ENCODE measurements around the gene TNNC1. TPM values are rescaled to one million over a fixed set of nuclear protein-coding genes. Genes with fewer than 3 reads are reported as not detected.

The TNNC1 gene
- polyA plus RNA-seq, 3 donors: not detected

GRCh38 chr3:52477076-52477795 is 23.4 kb upstream of the TNNC1 start:
- no peak overlapping the region for H2AFZ ChIP-seq (ENCODE audit: insufficient read depth, low read depth, low read length, poor library complexity, severe bottlenecking)
- Mint-ChIP-seq H3K9me3 (no peaks in the 10 kb centered on the region), H3K27ac (peak overlapping the region in 3 of 7 donors; percentile 24 to 75 (median 48)), H3K36me3 (peaks cover 61 to 83% of the 10 kb centered on the region in 2 donors), H3K27me3 (ENCODE audit: low read depth in 3 of 3) (peaks cover 0 to 3% (median 0%) of the 10 kb centered on the region in 3 donors), H3K4me1 (peaks cover 72% of the 10 kb centered on the region), H3K4me3 (peak overlapping the region in 1 of 2 donors; percentile 55)
- no peak overlapping the region for H3K4me2 ChIP-seq (replicated peaks; ENCODE audit: extremely low read depth, low read length, poor library complexity, severe bottlenecking)
- peaks cover 14% of the 10 kb centered on the region for H3K79me2 ChIP-seq (ENCODE audit: insufficient read depth, low read length)
- H3K27ac ChIP-seq (ENCODE audit: low read depth in 1 of 2, low read length in 2 of 2): peak overlapping the region; percentile 7 to 81
- H4K20me1 ChIP-seq (ENCODE audit: insufficient read depth, low read length): no peaks in the 10 kb centered on the region
- no peaks in the 10 kb centered on the region for H3K27me3 ChIP-seq (ENCODE audit: control insufficient read depth in 2 of 2, insufficient read depth in 2 of 2, low read length in 2 of 2)
- no peaks in the 10 kb centered on the region for H3K9me3 ChIP-seq (replicated peaks in 1 of 2; ENCODE audit: control insufficient read depth in 1 of 2, insufficient read depth in 1 of 2, low read length in 2 of 2)
- H3K4me1 ChIP-seq (ENCODE audit: control insufficient read depth in 1 of 2, insufficient read depth in 2 of 2, low read length in 2 of 2): peaks cover 76% of the 10 kb centered on the region in 2 donors
- no peak overlapping the region for H3K4me3 ChIP-seq (replicated peaks in 1 of 3; ENCODE audit: low read depth in 2 of 3, low read length in 3 of 3)
- peaks cover 57 to 80% of the 10 kb centered on the region in 2 donors for H3K36me3 ChIP-seq (replicated peaks in 1 of 2; ENCODE audit: control insufficient read depth in 1 of 2, insufficient read depth in 2 of 2, low read length in 2 of 2)
- TF ChIP-seq CTCF (IDR thresholded peaks at IDR 0.05): no peak
- intact Hi-C loops (cut with micrococcal nuclease): no loop called here
- WGBS (ENCODE audit: insufficient coverage): 97% methylated on average over 9 of the region's 16 CpGs
- no peak overlapping the region for H3K9ac ChIP-seq (ENCODE audit: insufficient read depth, low read length, poor library complexity, severe bottlenecking)
- DNase-seq: no peak

- Mint-ChIP-seq H3K4me1 (peaks cover 67% of the 10 kb centered on the region), H3K4me3 (no peak overlapping the region), H3K36me3 (peaks cover 39 to 74% of the 10 kb centered on the region in 2 donors), H3K27me3 (ENCODE audit: low read depth in 3 of 3) (peaks cover 0 to under 1% (median 0%) of the 10 kb centered on the region in 3 donors), H3K9me3 (no peaks in the 10 kb centered on the region), H3K27ac (peak overlapping the region in 5 of 7 donors; percentile 15 to 77 (median 61))
- Histone ChIP-seq H3K4me1 (ENCODE audit: control insufficient read depth in 1 of 2, insufficient read depth in 2 of 2, low read length in 2 of 2) (peaks cover 66 to 68% of the 10 kb centered on the region in 2 donors), H3K4me2 (replicated peaks; ENCODE audit: extremely low read depth, low read length, poor library complexity, severe bottlenecking) (no peak overlapping the region), H2AFZ (ENCODE audit: insufficient read depth, low read depth, low read length, poor library complexity, severe bottlenecking) (no peak overlapping the region), H3K79me2 (ENCODE audit: insufficient read depth, low read length) (peaks cover 21% of the 10 kb centered on the region), H3K9me3 (replicated peaks in 1 of 2; ENCODE audit: control insufficient read depth in 1 of 2, insufficient read depth in 1 of 2, low read length in 2 of 2) (no peaks in the 10 kb centered on the region), H3K36me3 (replicated peaks in 1 of 2; ENCODE audit: control insufficient read depth in 1 of 2, insufficient read depth in 2 of 2, low read length in 2 of 2) (peaks cover 25 to 67% of the 10 kb centered on the region in 2 donors), H4K20me1 (ENCODE audit: insufficient read depth, low read length) (peaks cover 6% of the 10 kb centered on the region), H3K27me3 (ENCODE audit: control insufficient read depth in 2 of 2, insufficient read depth in 2 of 2, low read length in 2 of 2) (no peaks in the 10 kb centered on the region), H3K27ac (ENCODE audit: low read depth in 1 of 2, low read length in 2 of 2) (peak overlapping the region; percentile 5 to 26), H3K4me3 (replicated peaks in 1 of 3; ENCODE audit: low read depth in 2 of 3, low read length in 3 of 3) (no peak overlapping the region), H3K9ac (ENCODE audit: insufficient read depth, low read length, poor library complexity, severe bottlenecking) (no peak overlapping the region)
- no peak for TF ChIP-seq CTCF (IDR thresholded peaks at IDR 0.05)
- WGBS (ENCODE audit: insufficient coverage): 57% methylated on average over 2 of the region's 5 CpGs
- peak in 1 of 3 donors; percentile 32 for DNase-seq
- intact Hi-C loops (cut with micrococcal nuclease): loop anchor here in 1 of 2 donors (5.0 kb wide), 1 partner anchor 59 kb away; the partner anchor contains the start of gene NT5DC2
Observed at GRCh38 chr3:52473026-52473425, 19.2 kb upstream of the TNNC1 start.
